Midbrain (tissue), 1 donor: ENCODE results near the gene TDRD7.

Source experiments
- DNase-seq: peaks from one replicate; lab custom pipeline; 2025; lab: John Stamatoyannopoulos, UW

Gene TDRD7

GRCh38 chr9:97411789-97412625, at the start of gene TDRD7:
TSS of gene TDRD7 (plus strand) at chr9:97412096. CDS start at chr9:97428466, 16,370 bp downstream.
- DNase-seq: peak; percentile 78

GRCh38 chr9:97362777-97363545, 48.9 kb upstream of the TDRD7 start:
- no peak for DNase-seq

DNA sequence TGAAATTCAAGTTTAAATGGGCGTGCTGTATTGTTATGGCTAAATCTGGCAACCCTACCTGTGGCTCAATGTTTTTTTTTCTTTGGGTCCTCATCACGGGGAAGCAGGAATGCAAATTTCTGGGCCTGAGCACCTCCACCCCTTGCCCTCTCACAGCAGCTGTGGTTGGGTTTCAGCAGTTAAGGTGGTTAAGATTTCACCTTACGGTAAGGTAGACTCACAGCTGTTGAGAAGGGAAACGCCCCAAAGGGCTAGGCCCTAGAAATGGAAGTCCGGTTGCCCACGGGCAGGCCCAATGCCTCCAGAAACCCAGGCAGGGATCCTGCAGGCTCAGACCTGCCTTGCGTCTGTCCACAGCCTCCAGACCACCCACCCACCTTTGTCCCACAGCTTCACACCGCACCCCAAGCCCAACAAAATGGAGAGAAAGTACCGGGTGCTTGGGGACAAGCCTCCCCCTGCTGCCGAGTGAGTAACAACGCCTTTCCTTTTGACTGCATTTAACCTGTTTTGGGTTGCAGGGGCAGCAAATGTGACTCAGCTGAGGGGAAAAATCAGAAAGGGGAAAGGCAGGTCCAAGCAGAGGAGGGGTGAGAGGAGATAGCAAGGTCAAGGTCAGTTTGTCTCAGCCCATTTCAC, 48.1 kb upstream of the TDRD7 start:
- no peak for DNase-seq

GRCh38 chr9:97364769-97365490, 47.0 kb upstream of the TDRD7 start:
- no peak for DNase-seq

- no peak for DNase-seq
These were observed 46.3 kb upstream of the TDRD7 start for GRCh38 chr9:97365634-97366033.

DNA sequence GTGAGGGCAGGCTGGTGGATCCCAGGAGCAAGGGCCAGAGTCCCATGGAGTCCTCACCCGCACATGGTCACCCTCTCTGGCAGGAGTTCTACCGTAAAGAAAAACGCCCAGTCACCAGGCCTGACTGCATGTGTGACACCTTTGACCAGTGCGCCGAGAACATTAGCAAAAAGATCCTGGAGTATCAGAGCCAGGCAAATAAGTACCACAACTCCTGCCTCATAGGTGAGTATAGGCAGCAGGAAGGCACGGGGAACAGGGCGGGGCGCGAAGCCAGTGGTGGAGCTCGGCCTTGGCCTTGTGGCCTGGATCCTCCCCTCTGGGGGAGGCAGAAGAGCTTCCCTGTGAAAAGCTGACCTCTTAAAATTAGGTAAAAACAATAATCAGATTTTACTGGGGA, 45.4 kb upstream of the TDRD7 start:
- DNase-seq: no peak

DNA sequence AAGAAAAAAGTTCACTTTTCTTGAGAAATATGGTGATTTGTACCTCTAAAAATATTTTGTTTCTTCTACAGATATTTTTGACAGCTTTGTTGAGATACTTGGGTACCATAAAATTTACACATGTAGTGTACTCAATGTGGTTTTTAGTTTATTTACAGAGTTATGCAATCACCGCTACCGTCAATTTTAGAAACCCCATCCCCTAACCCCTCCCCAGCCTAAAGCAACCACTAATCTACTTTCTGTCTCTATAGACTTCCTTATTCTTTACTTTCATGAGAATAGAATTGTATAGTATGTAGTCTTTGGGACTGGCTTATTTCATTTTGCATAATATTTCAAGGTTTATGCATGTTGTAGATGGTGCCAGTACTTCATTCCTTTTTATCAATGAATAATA, 45.0 kb upstream of the TDRD7 start:
- DNase-seq: no peak

DNA sequence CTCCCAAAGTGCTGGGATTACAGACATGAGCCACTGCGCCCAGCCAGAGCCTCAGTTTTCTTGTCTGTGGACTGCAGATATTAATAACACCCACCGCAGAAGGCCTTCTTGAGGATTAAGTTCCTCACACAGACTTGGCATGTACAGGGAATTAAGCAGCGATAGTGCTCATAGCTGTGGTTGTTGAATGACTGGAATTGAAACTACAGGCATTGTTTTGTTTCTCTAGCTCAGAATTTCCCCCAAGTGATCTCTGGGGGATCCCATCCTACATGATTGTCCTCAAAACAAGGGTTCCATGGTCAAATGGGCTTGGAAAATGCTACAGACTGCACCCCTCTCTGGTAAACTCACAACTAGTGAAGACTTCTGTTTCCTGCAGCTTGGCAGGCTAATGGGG, 44.2 kb upstream of the TDRD7 start:
- DNase-seq: no peak

GRCh38 chr9:97368964-97369363, 42.9 kb upstream of the TDRD7 start:
- no peak for DNase-seq

- no peak for DNase-seq
These were observed 39.3 kb upstream of the TDRD7 start for GRCh38 chr9:97372580-97372979.

DNA sequence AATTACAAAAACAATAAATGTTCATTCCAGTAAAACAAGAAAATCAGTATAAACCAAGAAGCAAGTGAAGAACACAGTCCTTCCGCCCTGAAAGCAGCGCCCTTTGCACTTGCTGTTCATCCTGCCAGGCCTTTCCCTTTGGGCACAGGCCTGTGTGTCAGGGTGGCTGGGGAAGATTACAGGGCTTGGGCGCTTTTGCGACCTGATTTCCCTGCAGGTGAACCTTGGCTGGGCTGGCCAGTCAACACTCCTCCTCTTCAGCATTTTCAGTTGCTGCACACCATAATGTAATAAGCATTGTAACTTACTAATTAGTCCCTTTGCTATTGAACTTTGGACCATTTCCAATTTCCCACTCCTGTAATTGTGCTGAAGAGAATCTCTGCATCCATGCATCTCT, 38.6 kb upstream of the TDRD7 start:
- no peak for DNase-seq

DNA sequence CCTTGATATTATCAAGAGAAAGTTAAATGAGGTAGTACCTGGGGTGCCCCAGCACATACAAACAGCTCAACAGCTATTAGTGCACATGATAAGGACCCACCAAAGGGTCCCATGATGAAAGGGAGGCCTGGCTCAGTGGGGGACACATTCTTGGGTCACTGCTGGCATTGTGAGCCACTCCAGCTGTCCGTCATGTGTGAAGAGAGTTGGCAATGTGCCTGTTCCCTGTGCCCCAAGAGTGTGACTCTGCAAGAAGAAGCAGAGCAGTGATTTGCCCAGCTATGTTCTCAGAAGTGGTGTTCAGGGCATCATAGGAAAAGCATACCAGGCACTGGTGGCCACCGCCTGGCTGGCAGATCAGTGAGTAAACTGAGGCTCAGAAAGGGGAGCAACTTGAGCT, 37.1 kb upstream of the TDRD7 start:
- DNase-seq: no peak

- DNase-seq: no peak
These were observed 35.0 kb upstream of the TDRD7 start for GRCh38 chr9:97376902-97377301.

DNA sequence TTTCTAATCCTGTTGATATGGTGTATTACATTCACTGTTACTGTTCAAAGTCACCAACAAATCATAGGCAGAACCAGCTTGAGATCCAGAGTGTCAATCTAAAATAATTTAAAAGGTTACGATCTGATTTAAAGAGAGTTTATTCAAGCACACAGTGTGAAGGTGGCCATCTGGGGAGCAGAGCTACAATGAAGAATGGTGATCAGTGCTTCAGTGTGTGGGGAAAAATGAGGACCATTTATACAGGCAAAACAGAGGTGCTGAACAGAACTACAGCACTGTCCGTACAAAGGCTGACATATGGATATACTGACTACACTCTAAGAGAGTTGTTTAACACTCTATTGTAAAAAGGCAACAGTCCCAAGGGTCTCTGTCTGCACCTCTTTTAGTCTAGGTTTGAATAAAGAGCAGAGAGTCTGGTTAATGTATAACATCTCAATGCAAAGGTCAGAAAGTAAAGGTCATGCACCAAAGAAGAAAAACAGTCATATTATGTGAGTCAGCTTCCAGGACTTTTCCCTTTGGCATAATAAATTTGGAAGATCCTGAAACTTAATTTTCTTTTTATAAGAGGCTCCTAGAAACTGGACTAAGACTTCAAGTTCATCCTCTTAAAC, 29.7 kb upstream of the TDRD7 start:
- no peak for DNase-seq

- DNase-seq: no peak
These were observed 27.3 kb upstream of the TDRD7 start for GRCh38 chr9:97384406-97385262.

GRCh38 chr9:97385626-97386264, 26.2 kb upstream of the TDRD7 start:
- no peak for DNase-seq

DNA sequence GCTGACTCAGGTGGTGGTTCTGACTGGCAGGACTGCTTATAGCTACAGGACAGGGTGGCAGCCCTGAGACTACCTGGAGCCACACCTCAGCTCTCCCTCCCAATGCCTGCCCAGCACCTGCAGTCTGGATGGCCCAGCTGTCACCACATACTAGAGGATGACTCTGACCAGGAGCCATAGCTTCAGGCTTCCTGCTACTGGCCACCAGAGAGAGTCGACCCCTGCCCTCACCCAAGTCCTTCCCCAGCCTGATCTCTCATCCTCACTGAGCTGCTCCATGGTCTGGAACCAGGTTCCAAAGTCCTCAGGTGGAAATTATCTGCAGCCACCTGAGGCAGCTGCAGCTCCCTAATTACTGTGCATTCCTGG, 25.6 kb upstream of the TDRD7 start:
- DNase-seq: no peak

GRCh38 chr9:97386733-97387503, 25.0 kb upstream of the TDRD7 start:
- peak; percentile 43 for DNase-seq

DNA sequence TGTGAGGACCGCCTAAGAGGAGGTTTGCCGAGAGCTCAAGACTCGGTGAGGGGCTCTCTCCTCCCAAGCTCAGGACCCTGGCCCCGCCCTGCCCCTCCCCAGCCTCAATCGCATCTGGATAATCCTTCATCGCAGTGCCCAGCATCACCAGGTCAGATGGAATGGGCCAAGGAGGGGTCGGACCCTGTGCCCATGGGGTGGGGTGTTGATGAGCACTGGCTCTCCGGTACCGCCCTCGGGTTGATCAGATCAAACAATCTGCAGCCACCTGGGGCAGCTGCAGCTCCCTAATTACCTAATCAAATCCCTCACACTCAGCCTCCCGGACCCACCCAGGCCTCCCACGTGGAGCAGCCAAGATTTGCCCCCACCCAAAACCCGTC, 24.4 kb upstream of the TDRD7 start:
- no peak for DNase-seq
